Sigmoid colon (tissue), 7 donors: ENCODE data around the gene DOP1B. TPM values are rescaled to one million over a fixed set of nuclear protein-coding genes. Genes with fewer than 3 reads are reported as not detected.

ENCODE experiments used
- DNase-seq: peaks from one replicate; pipeline ENCODE4 v3.0.0-alpha.2; 2019
- H3K27ac ChIP-seq, 4 donors: fragments of 200-600 bp; sonication (generic); one replicate each; pipeline ENCODE4 v1.5.1; 2016 to 2019; ENCODE audit warnings: mild to moderate bottlenecking in 1 of 4
- H3K27me3 ChIP-seq, 3 donors: fragments of 200-600 bp; sonication (generic); one replicate each; pipeline ENCODE4 v1.5.1; 2019; ENCODE audit warnings: mild to moderate bottlenecking in 1 of 3
- H3K36me3 ChIP-seq, 4 donors: fragments of 200-600 bp; sonication (generic); one replicate each; pipeline ENCODE4 v1.5.1; 2016 to 2019
- H3K4me1 ChIP-seq, 4 donors: fragments of 200-600 bp; sonication (generic); one replicate each; pipeline ENCODE4 v1.5.1; 2017 to 2019
- H3K4me3 ChIP-seq, 4 donors: fragments of 200-600 bp; sonication (generic); one replicate each; pipeline ENCODE4 v1.5.1; 2017 to 2019; ENCODE audit warnings: mild to moderate bottlenecking in 2 of 4, moderate library complexity in 1 of 4
- H3K9me3 ChIP-seq, 4 donors: fragments of 200-600 bp in 3 of 4; sonication (generic) in 3 of 4; one replicate each; pipeline versions ENCODE4 v1.5.1 to v1.6.1; 2013 to 2019
- EP300 ChIP-seq, 4 donors: sonication (generic); formaldehyde crosslinking; IDR thresholded peaks; one replicate each; pipeline ENCODE4 v1.6.1; 2017; ENCODE audit warnings: antibody characterized with exemption in 4 of 4
- POLR2AphosphoS5 ChIP-seq, 4 donors: sonication (generic); formaldehyde crosslinking; IDR thresholded peaks; one replicate each; pipeline ENCODE4 v1.6.1; 2017; ENCODE audit warnings: antibody characterized with exemption in 4 of 4
- WGBS, 2 donors: extraction: QIAGEN DNeasy Blood & Tissue Kit; methylation state at CpG; one replicate each; pipeline ENCODE4 v1.1.7; 2013; 5-methylcytosine and 5-hydroxymethylcytosine counted together
- intact Hi-C: fragments of 100-400 bp; cut with DNase I; formaldehyde crosslinking; loops from one replicate; pipeline ENCODE4 v1.15.1; 2023
- polyA plus RNA-seq, 3 donors: library from polyadenylated mRNA; stranded (reverse); fragments of 200-250 nt; gene quantifications; one replicate each; pipeline ENCODE4 v1.2.3, GENCODE V29; 2013
- total RNA-seq, 4 donors: library from RNA; depleted of rRNA; stranded (reverse); fragments of >200 nt; gene quantifications; one replicate each; pipeline ENCODE4 v1.1.0, GENCODE V29; 2016
- donor health status: healthy with polysubstance abuse.
- donor health status: Bipolar disorder and iron deficiency.
- donor health status: healthy.

DOP1B gene
- total and polyA plus RNA-seq, 7 donors: 7.4 to 20.7 (median 12.5) TPM

DNA sequence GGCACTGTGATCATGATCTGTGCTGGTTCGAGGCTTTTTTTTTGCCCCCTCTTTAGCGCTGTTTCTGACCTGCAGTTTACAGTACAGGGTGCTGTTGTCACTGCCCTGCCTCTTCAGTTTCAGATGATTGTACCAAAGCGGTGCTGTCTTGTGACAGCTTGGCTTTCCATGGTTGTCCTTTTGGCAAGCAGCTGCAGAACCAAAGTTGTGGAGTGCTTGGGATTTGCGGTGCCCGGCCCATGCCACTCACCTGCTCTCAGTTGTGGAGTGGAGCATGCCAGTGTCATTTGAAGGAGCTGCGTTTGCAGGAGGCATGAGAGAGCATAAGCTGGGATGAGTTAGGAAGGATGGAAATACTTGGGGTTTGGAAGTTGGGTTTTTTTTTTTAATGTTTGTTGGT, 48.4 kb downstream of the DOP1B start:
- Histone ChIP-seq H3K4me3 (no peak overlapping the region), H3K9me3 (no peaks in the 10 kb centered on the region), H3K27me3 (no peaks in the 10 kb centered on the region), H3K36me3 (peaks cover 0 to 19% (median 2%) of the 10 kb centered on the region in 4 donors), H3K27ac (no peak overlapping the region), H3K4me1 (no peaks in the 10 kb centered on the region)
- 96% methylated on average over 6 of the region's 6 CpGs for WGBS, 2 donors
- DNase-seq: no peak
- no peak for TF ChIP-seq POLR2AphosphoS5 (IDR thresholded peaks at IDR 0.05)
- intact Hi-C loops: no loop called here

DNA sequence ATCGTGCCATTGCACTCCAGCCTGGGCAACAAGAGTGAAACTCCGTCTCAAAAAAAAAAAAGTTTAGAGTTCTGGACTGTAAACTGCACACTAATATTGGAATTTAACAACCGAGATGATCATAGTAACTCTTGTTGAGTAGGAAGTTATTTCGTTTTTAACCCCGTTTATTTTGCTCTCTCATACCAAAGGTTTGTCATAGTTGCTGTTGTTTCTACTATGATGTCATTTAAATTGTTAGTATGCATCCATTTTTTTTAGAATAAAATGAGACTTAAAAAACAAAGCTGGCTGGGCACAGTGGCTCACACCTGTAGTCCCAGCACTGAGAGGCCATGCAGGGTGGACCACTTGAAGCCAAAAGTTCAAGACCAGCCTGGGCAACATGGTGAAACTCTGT, 49.3 kb downstream of the DOP1B start:
- Histone ChIP-seq H3K9me3 (no peaks in the 10 kb centered on the region), H3K4me1 (peaks cover 0 to 5% (median 0%) of the 10 kb centered on the region in 4 donors), H3K4me3 (no peak overlapping the region), H3K36me3 (peaks cover 0 to 11% (median 0%) of the 10 kb centered on the region in 4 donors), H3K27me3 (no peaks in the 10 kb centered on the region), H3K27ac (no peak overlapping the region)
- TF ChIP-seq EP300 (IDR thresholded peaks at IDR 0.05) (no peak), POLR2AphosphoS5 (IDR thresholded peaks at IDR 0.05) (no peak)
- DNase-seq: no peak
- WGBS, 2 donors: 81 to 94% methylated on average over 5 of the region's 5 CpGs
- intact Hi-C loops: no loop called here

Other genes with a start within 250 kb of the DOP1B start
- gene SETD4, start 96.3 kb upstream of the DOP1B start, total RNA-seq: 10 to 100 TPM; 14.3 to 19.9 (median 14.8) TPM
- 10 to 100 TPM in 1 of 3 donors, 1 to 10 TPM in 2; 4.8 to 11.0 (median 6.2) TPM for gene SETD4, start 96.3 kb upstream of the DOP1B start, polyA plus RNA-seq
- 100 to 1,000 TPM; 102 to 264 (median 159) TPM for gene CBR1, start 86.8 kb upstream of the DOP1B start, total RNA-seq
- 100 to 1,000 TPM; 110 to 214 (median 180) TPM for gene CBR1, start 86.8 kb upstream of the DOP1B start, polyA plus RNA-seq
- gene CBR3, start 21.7 kb upstream of the DOP1B start, total RNA-seq: 10 to 100 TPM in 3 of 4 donors, 1 to 10 TPM in 1; 3.5 to 17.8 (median 15.5) TPM
- 10 to 100 TPM in 1 of 3 donors, 1 to 10 TPM in 2; 2.3 to 10.2 (median 8.9) TPM for gene CBR3, start 21.7 kb upstream of the DOP1B start, polyA plus RNA-seq
- gene MORC3, start 163.4 kb downstream of the DOP1B start, total RNA-seq: 10 to 100 TPM; 39.5 to 59.8 (median 48.4) TPM
- 10 to 100 TPM; 12.0 to 18.0 (median 14.9) TPM for gene MORC3, start 163.4 kb downstream of the DOP1B start, polyA plus RNA-seq
- under 1 TPM; 0.36 to 0.95 (median 0.61) TPM for gene CHAF1B, start 228.6 kb downstream of the DOP1B start, total RNA-seq
- 1 to 10 TPM in 2 of 3 donors, under 1 TPM in 1; 0.60 to 3.5 (median 1.4) TPM for gene CHAF1B, start 228.6 kb downstream of the DOP1B start, polyA plus RNA-seq